Fibroblast of lung (primary cell): ENCODE results near the gene RAB28. TPM values are rescaled to one million over a fixed set of nuclear protein-coding genes. Genes with fewer than 3 reads are reported as not detected.

Experiments
- DNase-seq, 2 donors: peaks; one replicate each; pipeline versions ENCODE4 v3.0.0 to v3.0.0-alpha.2; 2010; ENCODE audit warnings: low read depth in 2 of 2
- H2AFZ ChIP-seq: 2 replicates; pipeline ENCODE4 v1.5.1; 2012; ENCODE audit warnings: low read length, control low read depth, inconsistent platforms
- H3K27ac ChIP-seq: 2 replicates; pipeline ENCODE4 v1.5.1; 2011; ENCODE audit warnings: low read length, control low read depth; ENCODE audit not compliant: insufficient read depth
- H3K27me3 ChIP-seq: 2 replicates; pipeline ENCODE4 v1.5.1; 2011; ENCODE audit warnings: mild to moderate bottlenecking, low read length; ENCODE audit not compliant: control insufficient read depth, insufficient read depth
- H3K36me3 ChIP-seq: 2 replicates; pipeline ENCODE4 v1.5.1; 2011; ENCODE audit warnings: low read length; ENCODE audit not compliant: control insufficient read depth, insufficient read depth
- H3K4me1 ChIP-seq: 2 replicates; pipeline ENCODE4 v1.5.1; 2011; ENCODE audit warnings: low read length; ENCODE audit not compliant: control insufficient read depth, insufficient read depth; ENCODE audit errors: extremely low read depth
- H3K4me2 ChIP-seq: 2 replicates; pipeline ENCODE4 v1.5.1; 2011; ENCODE audit warnings: low read length, control low read depth; ENCODE audit not compliant: insufficient read depth; ENCODE audit errors: extremely low read depth
- H3K4me3 ChIP-seq, 4 experiments: fragments of 200-600 bp in 1 of 4; sonication (generic) in 1 of 4; replicated peaks in 1 of 4; 2 replicates each; pipeline ENCODE4 v1.5.1; 2011 to 2016; ENCODE audit warnings: low read length in 4 of 4, low read depth in 3 of 4, mild to moderate bottlenecking in 3 of 4, control low read depth in 2 of 4, inconsistent platforms in 1 of 4, mixed read lengths in 1 of 4; ENCODE audit not compliant: insufficient read depth in 1 of 4; ENCODE audit errors: control extremely low read depth in 1 of 4
- H3K79me2 ChIP-seq: 2 replicates; pipeline ENCODE4 v1.5.1; 2012; ENCODE audit warnings: mild to moderate bottlenecking, low read length, inconsistent platforms; ENCODE audit not compliant: control insufficient read depth, insufficient read depth
- H3K9ac ChIP-seq: 2 replicates; pipeline ENCODE4 v1.5.1; 2011; ENCODE audit warnings: mild to moderate bottlenecking, low read length, control low read depth; ENCODE audit not compliant: insufficient read depth
- H3K9me3 ChIP-seq: 2 replicates; pipeline ENCODE4 v1.5.1; 2012; ENCODE audit warnings: low read depth, low read length; ENCODE audit not compliant: control insufficient read depth, insufficient read depth
- H4K20me1 ChIP-seq: 2 replicates; pipeline ENCODE4 v1.5.1; 2011; ENCODE audit warnings: low read length; ENCODE audit not compliant: control insufficient read depth, insufficient read depth; ENCODE audit errors: extremely low read depth
- EZH2 ChIP-seq: IDR thresholded peaks from 2 replicates; pipeline ENCODE4 v1.5.1; 2012; ENCODE audit warnings: low read length, control low read depth, mild to moderate bottlenecking; ENCODE audit errors: missing control alignments
- polyA plus RNA-seq, 2 donors: library from polyadenylated mRNA; depleted of rRNA in 1 of 2; stranded (reverse) in 1 of 2; unstranded in 1 of 2; fragments of >200 nt; gene quantifications; 2 replicates each; pipeline ENCODE4 v1.2.1, GENCODE V29; 2011 to 2012; ENCODE audit warnings: missing spikeins in 1 of 2
- total RNA-seq: library from RNA; depleted of rRNA; stranded (reverse); fragments of >200 nt; gene quantifications from 2 replicates; pipeline ENCODE4 v1.2.1, GENCODE V29; 2014
- TF ChIP-seq, protein P1 (sequence below), 2 donors: IDR thresholded peaks in 1 of 2; conservative IDR thresholded peaks in 1 of 2; 1 replicate in 1 of 2; 2 replicates in 1 of 2; pipeline ENCODE4 v1.5.1; 2011 to 2012; ENCODE audit warnings: low read length in 2 of 2, control low read depth in 1 of 2, inconsistent platforms in 1 of 2, low read depth in 1 of 2, mild to moderate bottlenecking in 1 of 2

RAB28 gene
- total and polyA plus RNA-seq, 2 donors (not counting 1 experiment from before 2014, with no cell fraction given): 17.7 to 18.1 TPM

DNA sequence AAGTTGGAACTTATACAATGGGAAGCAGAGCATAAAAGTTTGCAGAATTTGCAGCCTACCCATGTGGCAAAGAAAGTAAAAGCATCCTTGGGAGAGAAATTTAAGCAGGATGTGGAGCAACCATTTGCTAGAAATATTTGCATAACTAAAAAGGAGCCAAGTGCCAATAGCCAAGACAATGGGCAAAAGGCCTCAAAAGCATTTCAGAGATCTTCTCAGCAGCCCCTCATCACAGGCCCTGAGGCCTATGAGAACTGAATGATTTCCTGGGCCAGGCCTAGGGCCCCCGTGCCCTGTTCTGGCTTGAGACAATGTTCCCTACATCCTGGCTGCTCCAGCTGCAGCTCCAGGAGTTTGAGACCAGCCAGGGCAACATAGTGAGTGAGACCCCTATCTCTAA, 25.3 kb upstream of the RAB28 start:
- H3K9me3 ChIP-seq: no peaks in the 10 kb centered on the region
- no peak overlapping the region for H3K27ac ChIP-seq
- no peak overlapping the region for H3K4me2 ChIP-seq
- no peaks in the 10 kb centered on the region for H3K36me3 ChIP-seq
- no peaks in the 10 kb centered on the region for H3K4me1 ChIP-seq
- H3K4me3 ChIP-seq: no peak overlapping the region
- TF ChIP-seq, protein P1, sequence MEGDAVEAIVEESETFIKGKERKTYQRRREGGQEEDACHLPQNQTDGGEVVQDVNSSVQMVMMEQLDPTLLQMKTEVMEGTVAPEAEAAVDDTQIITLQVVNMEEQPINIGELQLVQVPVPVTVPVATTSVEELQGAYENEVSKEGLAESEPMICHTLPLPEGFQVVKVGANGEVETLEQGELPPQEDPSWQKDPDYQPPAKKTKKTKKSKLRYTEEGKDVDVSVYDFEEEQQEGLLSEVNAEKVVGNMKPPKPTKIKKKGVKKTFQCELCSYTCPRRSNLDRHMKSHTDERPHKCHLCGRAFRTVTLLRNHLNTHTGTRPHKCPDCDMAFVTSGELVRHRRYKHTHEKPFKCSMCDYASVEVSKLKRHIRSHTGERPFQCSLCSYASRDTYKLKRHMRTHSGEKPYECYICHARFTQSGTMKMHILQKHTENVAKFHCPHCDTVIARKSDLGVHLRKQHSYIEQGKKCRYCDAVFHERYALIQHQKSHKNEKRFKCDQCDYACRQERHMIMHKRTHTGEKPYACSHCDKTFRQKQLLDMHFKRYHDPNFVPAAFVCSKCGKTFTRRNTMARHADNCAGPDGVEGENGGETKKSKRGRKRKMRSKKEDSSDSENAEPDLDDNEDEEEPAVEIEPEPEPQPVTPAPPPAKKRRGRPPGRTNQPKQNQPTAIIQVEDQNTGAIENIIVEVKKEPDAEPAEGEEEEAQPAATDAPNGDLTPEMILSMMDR (conservative IDR thresholded peaks at IDR 0.05 in 1 of 2, IDR thresholded peaks at IDR 0.05 in 1 of 2; ENCODE audit: low read depth in 1 of 2, low read length in 2 of 2): no peak
- TF ChIP-seq EZH2: no peak
- no peaks in the 10 kb centered on the region for H3K79me2 ChIP-seq
- no peaks in the 10 kb centered on the region for H4K20me1 ChIP-seq
- no peak for DNase-seq
- no peaks in the 10 kb centered on the region for H3K27me3 ChIP-seq
- H3K9ac ChIP-seq: no peak overlapping the region
- no peak overlapping the region for H2AFZ ChIP-seq

DNA sequence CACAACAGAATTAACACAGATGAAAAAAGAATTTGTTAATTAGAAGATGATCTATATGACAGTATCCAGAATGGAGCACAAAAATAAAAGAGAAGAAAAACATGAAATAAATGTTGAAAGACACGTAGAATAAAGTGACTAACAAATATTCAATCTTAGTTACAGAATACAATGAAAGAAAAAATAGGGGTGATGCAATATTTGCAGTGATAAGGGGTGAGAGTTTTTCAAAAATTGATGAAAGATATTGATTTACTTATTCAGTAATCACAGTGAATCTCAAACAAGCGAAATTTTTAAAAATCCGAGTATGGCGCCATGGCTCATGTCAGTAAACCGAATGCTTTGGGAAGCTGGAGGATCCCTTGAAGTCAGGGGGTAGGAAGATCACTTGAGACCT, 20.2 kb upstream of the RAB28 start:
- H3K4me3 ChIP-seq: no peak overlapping the region
- no peaks in the 10 kb centered on the region for H3K79me2 ChIP-seq
- H3K9ac ChIP-seq: no peak overlapping the region
- no peaks in the 10 kb centered on the region for H3K4me1 ChIP-seq
- no peaks in the 10 kb centered on the region for H3K9me3 ChIP-seq
- TF ChIP-seq, protein P1 (conservative IDR thresholded peaks at IDR 0.05 in 1 of 2, IDR thresholded peaks at IDR 0.05 in 1 of 2; ENCODE audit: low read depth in 1 of 2, low read length in 2 of 2): no peak
- TF ChIP-seq EZH2: no peak
- no peaks in the 10 kb centered on the region for H3K36me3 ChIP-seq
- DNase-seq: no peak
- no peak overlapping the region for H2AFZ ChIP-seq
- H4K20me1 ChIP-seq: no peaks in the 10 kb centered on the region
- H3K4me2 ChIP-seq: no peak overlapping the region
- H3K27me3 ChIP-seq: no peaks in the 10 kb centered on the region
- no peak overlapping the region for H3K27ac ChIP-seq

DNA sequence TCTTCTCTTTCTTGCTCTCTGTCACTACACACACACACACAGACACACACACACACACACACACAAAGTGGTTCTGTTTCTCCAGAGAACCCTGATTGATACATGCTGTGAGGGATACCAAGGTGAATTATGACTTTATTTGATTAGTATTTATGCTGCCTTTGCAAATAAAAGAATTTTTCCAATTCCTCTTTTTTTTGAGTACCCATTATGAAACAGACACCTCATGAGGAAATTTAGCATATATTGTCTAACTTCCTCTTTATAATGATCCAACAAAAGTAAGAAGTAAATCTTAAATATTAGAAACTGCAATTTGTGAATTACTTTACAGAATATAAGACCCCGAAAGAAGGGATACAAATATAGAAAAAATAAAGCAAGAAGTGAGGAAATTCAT, 14.3 kb upstream of the RAB28 start:
- H4K20me1 ChIP-seq: no peaks in the 10 kb centered on the region
- TF ChIP-seq, protein P1 (conservative IDR thresholded peaks at IDR 0.05 in 1 of 2, IDR thresholded peaks at IDR 0.05 in 1 of 2; ENCODE audit: low read depth in 1 of 2, low read length in 2 of 2): no peak
- H3K4me2 ChIP-seq: no peak overlapping the region
- H3K4me1 ChIP-seq: no peaks in the 10 kb centered on the region
- no peak overlapping the region for H3K27ac ChIP-seq
- no peaks in the 10 kb centered on the region for H3K36me3 ChIP-seq
- H3K9me3 ChIP-seq: no peaks in the 10 kb centered on the region
- no peak overlapping the region for H2AFZ ChIP-seq
- no peak for DNase-seq
- H3K79me2 ChIP-seq: no peaks in the 10 kb centered on the region
- H3K4me3 ChIP-seq: no peak overlapping the region
- no peaks in the 10 kb centered on the region for H3K27me3 ChIP-seq
- H3K9ac ChIP-seq: no peak overlapping the region
